Neural cell (in vitro differentiated cells): ENCODE measurements around the gene ADGRB2. TPM values are rescaled to one million over a fixed set of nuclear protein-coding genes. Genes with fewer than 3 reads are reported as not detected.

Experiments
- H2AFZ ChIP-seq: fragments of 200-600, 300-800 bp; sonication (generic), shearing (Covaris generic); 2 replicates; pipeline ENCODE4 v1.6.0; 2014; ENCODE audit warnings: low read depth, mild to moderate bottlenecking, antibody characterized with exemption, low read length, moderate library complexity
- H3F3A ChIP-seq: fragments of 200-600 bp; shearing (Covaris generic); 2 replicates; pipeline ENCODE4 v1.6.1; 2016; ENCODE audit warnings: mild to moderate bottlenecking, moderate library complexity, mixed read lengths, antibody characterized with exemption, low read length; ENCODE audit not compliant: insufficient read depth, poor library complexity, severe bottlenecking
- H3K27ac ChIP-seq: fragments of 200-600, 300-800 bp; sonication (generic), shearing (Covaris generic); 2 replicates; pipeline ENCODE4 v1.5.1; 2014; ENCODE audit warnings: mild to moderate bottlenecking, low read length, moderate library complexity
- H3K27me3 ChIP-seq: fragments of 300-800, 200-600 bp; sonication (generic), shearing (Covaris generic); 2 replicates; pipeline ENCODE4 v1.6.0; 2014; ENCODE audit warnings: mild to moderate bottlenecking, low read depth, low read length, moderate library complexity; ENCODE audit not compliant: insufficient read depth
- H3K36me3 ChIP-seq: fragments of 300-800, 200-600 bp; sonication (generic), shearing (Covaris generic); 2 replicates; pipeline ENCODE4 v1.5.1; 2014; ENCODE audit warnings: mild to moderate bottlenecking, antibody characterized with exemption, low read length, moderate library complexity; ENCODE audit not compliant: insufficient read depth
- H3K4me2 ChIP-seq: fragments of 300-800, 200-600 bp; sonication (generic), shearing (Covaris generic); 2 replicates; pipeline ENCODE4 v1.6.0; 2014; ENCODE audit warnings: mild to moderate bottlenecking, low read length
- H3K4me3 ChIP-seq: fragments of 300-800, 200-600 bp; sonication (generic), shearing (Covaris generic); 2 replicates; pipeline ENCODE4 v1.5.1; 2014; ENCODE audit warnings: mild to moderate bottlenecking, low read length, moderate library complexity
- H3K79me2 ChIP-seq: fragments of 200-600 bp; shearing (Covaris generic); replicated peaks from 2 replicates; pipeline ENCODE4 v1.6.0; 2014; ENCODE audit warnings: mild to moderate bottlenecking, low read length, moderate library complexity; ENCODE audit not compliant: insufficient read depth
- H3K9ac ChIP-seq: fragments of 300-800, 200-600 bp; sonication (generic), shearing (Covaris generic); 2 replicates; pipeline ENCODE4 v1.6.1; 2016; ENCODE audit warnings: mild to moderate bottlenecking, low read length, mixed read lengths
- H3K9me2 ChIP-seq: fragments of 200-600 bp; shearing (Covaris generic); 2 replicates; pipeline ENCODE4 v1.6.1; 2016; ENCODE audit warnings: mild to moderate bottlenecking, low read length, mixed read lengths; ENCODE audit not compliant: insufficient read depth
- H3K9me3 ChIP-seq: fragments of 200-600, 300-800 bp; sonication (generic), shearing (Covaris generic); 2 replicates; pipeline ENCODE4 v1.6.1; 2016; ENCODE audit warnings: mild to moderate bottlenecking, mixed run types, low read length, moderate library complexity, mixed read lengths
- H4K20me1 ChIP-seq: fragments of 200-600 bp; shearing (Covaris generic); 2 replicates; pipeline ENCODE4 v1.6.1; 2016; ENCODE audit warnings: mild to moderate bottlenecking, mixed run types; ENCODE audit not compliant: insufficient read depth
- EP300 ChIP-seq: fragments of 450-650 bp; conservative IDR thresholded peaks from 2 replicates; pipeline ENCODE4 v1.6.1; 2014; ENCODE audit warnings: antibody characterized with exemption, mild to moderate bottlenecking, moderate library complexity; ENCODE audit not compliant: poor library complexity, severe bottlenecking
- EZH2 ChIP-seq: fragments of 200-600, 300-800 bp; shearing (Covaris generic), sonication (generic); IDR thresholded peaks from 2 replicates; pipeline ENCODE4 v1.6.1; 2014; ENCODE audit warnings: antibody characterized with exemption, low read length, borderline replicate concordance, mild to moderate bottlenecking; ENCODE audit not compliant: insufficient read depth, poor library complexity, severe bottlenecking
- MXI1 ChIP-seq: fragments of 450-650 bp; conservative IDR thresholded peaks from 2 replicates; pipeline ENCODE4 v1.6.1; 2014; ENCODE audit warnings: antibody characterized with exemption, mild to moderate bottlenecking; ENCODE audit not compliant: poor library complexity, severe bottlenecking
- POLR2AphosphoS5 ChIP-seq: IDR thresholded peaks from 2 replicates; pipeline ENCODE4 v1.6.1; 2012
- RAD21 ChIP-seq: fragments of 450-650 bp; conservative IDR thresholded peaks from 2 replicates; pipeline ENCODE4 v1.6.1; 2014; ENCODE audit warnings: antibody characterized with exemption, mild to moderate bottlenecking, moderate library complexity
- SMC3 ChIP-seq: fragments of 450-650 bp; conservative IDR thresholded peaks from 2 replicates; pipeline ENCODE4 v1.6.1; 2014; ENCODE audit warnings: antibody characterized with exemption, mild to moderate bottlenecking, moderate library complexity; ENCODE audit not compliant: poor library complexity
- TAF1 ChIP-seq: IDR thresholded peaks from 2 replicates; pipeline ENCODE4 v1.6.1; 2012; ENCODE audit warnings: low read depth
- polyA plus RNA-seq: library from polyadenylated mRNA; depleted of rRNA; stranded (reverse); fragments of >200 nt; gene quantifications from 2 replicates; pipeline ENCODE4 v1.2.3, GENCODE V29; 2014
- TF ChIP-seq, protein P1 (sequence below): fragments of 450-650 bp; IDR thresholded peaks from 2 replicates; pipeline ENCODE4 v1.5.1; 2014; ENCODE audit warnings: antibody characterized with exemption, mild to moderate bottlenecking, moderate library complexity; ENCODE audit not compliant: poor library complexity, severe bottlenecking
- TF ChIP-seq, protein P2 (sequence below): IDR thresholded peaks from 2 replicates; pipeline ENCODE4 v1.6.1; 2012; ENCODE audit warnings: borderline replicate concordance

Gene ADGRB2
- polyA plus RNA-seq, 1 donor from 2014 or later: 45.0 TPM

DNA sequence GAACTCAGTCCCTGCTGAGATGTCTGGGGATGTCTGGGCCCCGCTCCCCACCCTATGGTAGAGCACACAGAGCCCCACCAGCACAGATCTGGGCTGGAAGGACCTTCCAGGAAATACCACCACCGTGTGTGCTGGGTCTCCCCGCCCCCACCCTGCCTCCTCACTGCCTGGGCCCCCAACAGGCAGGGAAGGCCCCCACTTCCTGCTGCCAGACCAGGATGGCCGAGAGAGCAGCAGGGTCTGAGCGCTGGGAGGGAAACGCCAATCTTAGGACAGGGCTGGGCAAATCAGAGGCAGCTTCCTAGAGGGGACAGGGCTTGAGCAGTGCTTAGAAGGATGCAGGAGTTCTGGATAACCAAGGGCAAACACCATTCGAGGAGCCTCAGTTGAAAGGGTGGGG is 11.9 kb downstream of the ADGRB2 start:
- no peaks in the 10 kb centered on the region for H3K9me3 ChIP-seq
- no peaks in the 10 kb centered on the region for H3K79me2 ChIP-seq
- no peaks in the 10 kb centered on the region for H3K9me2 ChIP-seq
- no peak overlapping the region for H3K4me3 ChIP-seq
- no peak overlapping the region for H3K9ac ChIP-seq
- TF ChIP-seq, protein P1, sequence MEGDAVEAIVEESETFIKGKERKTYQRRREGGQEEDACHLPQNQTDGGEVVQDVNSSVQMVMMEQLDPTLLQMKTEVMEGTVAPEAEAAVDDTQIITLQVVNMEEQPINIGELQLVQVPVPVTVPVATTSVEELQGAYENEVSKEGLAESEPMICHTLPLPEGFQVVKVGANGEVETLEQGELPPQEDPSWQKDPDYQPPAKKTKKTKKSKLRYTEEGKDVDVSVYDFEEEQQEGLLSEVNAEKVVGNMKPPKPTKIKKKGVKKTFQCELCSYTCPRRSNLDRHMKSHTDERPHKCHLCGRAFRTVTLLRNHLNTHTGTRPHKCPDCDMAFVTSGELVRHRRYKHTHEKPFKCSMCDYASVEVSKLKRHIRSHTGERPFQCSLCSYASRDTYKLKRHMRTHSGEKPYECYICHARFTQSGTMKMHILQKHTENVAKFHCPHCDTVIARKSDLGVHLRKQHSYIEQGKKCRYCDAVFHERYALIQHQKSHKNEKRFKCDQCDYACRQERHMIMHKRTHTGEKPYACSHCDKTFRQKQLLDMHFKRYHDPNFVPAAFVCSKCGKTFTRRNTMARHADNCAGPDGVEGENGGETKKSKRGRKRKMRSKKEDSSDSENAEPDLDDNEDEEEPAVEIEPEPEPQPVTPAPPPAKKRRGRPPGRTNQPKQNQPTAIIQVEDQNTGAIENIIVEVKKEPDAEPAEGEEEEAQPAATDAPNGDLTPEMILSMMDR: no peak
- TF ChIP-seq RAD21 (no peak), EP300 (no peak), POLR2AphosphoS5 (no peak), TAF1 (no peak), SMC3 (no peak), EZH2 (no peak)
- TF ChIP-seq, protein P2, sequence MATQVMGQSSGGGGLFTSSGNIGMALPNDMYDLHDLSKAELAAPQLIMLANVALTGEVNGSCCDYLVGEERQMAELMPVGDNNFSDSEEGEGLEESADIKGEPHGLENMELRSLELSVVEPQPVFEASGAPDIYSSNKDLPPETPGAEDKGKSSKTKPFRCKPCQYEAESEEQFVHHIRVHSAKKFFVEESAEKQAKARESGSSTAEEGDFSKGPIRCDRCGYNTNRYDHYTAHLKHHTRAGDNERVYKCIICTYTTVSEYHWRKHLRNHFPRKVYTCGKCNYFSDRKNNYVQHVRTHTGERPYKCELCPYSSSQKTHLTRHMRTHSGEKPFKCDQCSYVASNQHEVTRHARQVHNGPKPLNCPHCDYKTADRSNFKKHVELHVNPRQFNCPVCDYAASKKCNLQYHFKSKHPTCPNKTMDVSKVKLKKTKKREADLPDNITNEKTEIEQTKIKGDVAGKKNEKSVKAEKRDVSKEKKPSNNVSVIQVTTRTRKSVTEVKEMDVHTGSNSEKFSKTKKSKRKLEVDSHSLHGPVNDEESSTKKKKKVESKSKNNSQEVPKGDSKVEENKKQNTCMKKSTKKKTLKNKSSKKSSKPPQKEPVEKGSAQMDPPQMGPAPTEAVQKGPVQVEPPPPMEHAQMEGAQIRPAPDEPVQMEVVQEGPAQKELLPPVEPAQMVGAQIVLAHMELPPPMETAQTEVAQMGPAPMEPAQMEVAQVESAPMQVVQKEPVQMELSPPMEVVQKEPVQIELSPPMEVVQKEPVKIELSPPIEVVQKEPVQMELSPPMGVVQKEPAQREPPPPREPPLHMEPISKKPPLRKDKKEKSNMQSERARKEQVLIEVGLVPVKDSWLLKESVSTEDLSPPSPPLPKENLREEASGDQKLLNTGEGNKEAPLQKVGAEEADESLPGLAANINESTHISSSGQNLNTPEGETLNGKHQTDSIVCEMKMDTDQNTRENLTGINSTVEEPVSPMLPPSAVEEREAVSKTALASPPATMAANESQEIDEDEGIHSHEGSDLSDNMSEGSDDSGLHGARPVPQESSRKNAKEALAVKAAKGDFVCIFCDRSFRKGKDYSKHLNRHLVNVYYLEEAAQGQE: no peak
- H3K4me2 ChIP-seq: no peak overlapping the region
- no peak overlapping the region for H2AFZ ChIP-seq
- no peak overlapping the region for H3K27ac ChIP-seq
- no peaks in the 10 kb centered on the region for H4K20me1 ChIP-seq
- no peaks in the 10 kb centered on the region for H3F3A ChIP-seq
- no peaks in the 10 kb centered on the region for H3K36me3 ChIP-seq
- no peaks in the 10 kb centered on the region for H3K27me3 ChIP-seq

DNA sequence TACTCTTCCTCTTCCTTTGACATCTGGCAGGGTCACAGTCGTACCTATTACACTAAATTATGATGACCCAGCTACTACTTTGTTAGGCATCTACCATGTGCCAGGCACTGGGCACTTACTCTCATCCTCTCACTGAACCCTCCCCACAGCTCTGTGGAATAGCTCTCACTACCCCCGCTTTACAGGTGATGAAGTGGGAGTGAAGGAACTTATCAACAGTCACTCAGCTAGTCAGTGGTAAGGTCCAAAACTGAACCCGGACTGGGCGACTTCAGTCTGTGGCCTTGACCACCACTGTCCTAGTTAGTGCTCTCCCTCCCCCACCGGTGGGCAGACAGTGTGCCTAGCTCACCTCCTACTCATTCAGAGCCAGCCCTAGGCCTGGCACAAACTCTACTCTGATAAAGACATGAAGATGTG is 12.3 kb downstream of the ADGRB2 start:
- Histone ChIP-seq H4K20me1 (no peaks in the 10 kb centered on the region), H3K36me3 (no peaks in the 10 kb centered on the region), H3K9me2 (no peaks in the 10 kb centered on the region), H3K9ac (no peak overlapping the region), H2AFZ (no peak overlapping the region), H3K4me2 (no peak overlapping the region), H3K9me3 (no peaks in the 10 kb centered on the region), H3K27me3 (no peaks in the 10 kb centered on the region), H3K79me2 (no peaks in the 10 kb centered on the region), H3F3A (no peaks in the 10 kb centered on the region), H3K27ac (no peak overlapping the region), H3K4me3 (no peak overlapping the region)
- TF ChIP-seq EP300 (no peak), RAD21 (no peak), EZH2 (no peak), SMC3 (no peak), TAF1 (no peak), MXI1 (no peak)
- TF ChIP-seq, protein P2: no peak
